ENCODE measurements around the gene PTX4.

DNA sequence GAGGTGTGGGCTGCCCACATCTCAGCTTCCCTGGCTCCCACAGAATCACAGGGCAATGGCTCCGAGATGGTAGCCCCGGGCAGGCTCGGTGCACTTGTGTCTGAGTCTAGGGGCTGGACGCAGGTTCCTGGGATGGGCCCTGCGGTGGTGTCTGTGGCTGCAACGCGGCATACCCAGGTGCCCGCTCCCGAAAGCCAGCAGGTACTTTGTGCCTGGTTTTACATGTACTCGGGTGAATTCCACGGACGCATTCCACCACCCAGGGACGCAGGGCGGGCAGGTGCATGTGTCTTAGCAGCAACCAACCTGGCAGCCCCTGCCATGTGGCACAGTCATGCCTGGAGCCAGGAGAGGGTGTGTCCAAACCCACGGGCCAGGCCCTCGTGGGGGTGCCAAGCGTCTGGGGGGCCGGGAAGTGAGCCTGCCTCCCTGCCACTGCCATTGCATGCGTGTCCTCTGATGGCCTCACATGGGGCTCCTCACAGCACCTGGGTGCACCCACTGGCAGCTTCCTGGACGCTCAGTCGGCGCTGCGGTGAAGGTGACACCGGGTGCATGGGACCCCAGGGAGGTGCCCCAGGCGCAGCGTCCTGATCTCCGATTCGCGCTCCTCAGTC is 40.3 kb upstream of the PTX4 start:
- TF ChIP-seq ZBTB33 (IDR thresholded peaks at IDR 0.05), result no peak
- no peak for TF ChIP-seq SP1 (IDR thresholded peaks at IDR 0.05)
- no peak for TF ChIP-seq CTCF (IDR thresholded peaks at IDR 0.05; ENCODE audit: low read depth, low read length, missing input control)
- TF ChIP-seq YY1 (IDR thresholded peaks at IDR 0.05), result no peak
- no peak for TF ChIP-seq HNF4G (IDR thresholded peaks at IDR 0.05)
- TF ChIP-seq TAF1 (conservative IDR thresholded peaks at IDR 0.05), result no peak
- no peak for TF ChIP-seq NR2F2 (IDR thresholded peaks at IDR 0.05)
- TF ChIP-seq RAD21 (IDR thresholded peaks at IDR 0.05), result no peak
- TF ChIP-seq REST (IDR thresholded peaks at IDR 0.05), result no peak
- TF ChIP-seq FOXA1 (IDR thresholded peaks at IDR 0.05), result no peak
- TF ChIP-seq HNF4A (conservative IDR thresholded peaks at IDR 0.05), result no peak
- TF ChIP-seq MAX (IDR thresholded peaks at IDR 0.05), result no peak

Data from liver (tissue), 3 donors.